Right lobe of liver (tissue), 6 donors: ENCODE results near the gene MSTO1. TPM values are rescaled to one million over a fixed set of nuclear protein-coding genes. Genes with fewer than 3 reads are reported as not detected.
A peak's percentile ranks its signal among the peaks of the same experiment; 100 is the strongest.
"Not testable (repeated sequence)": the region's sequence is repeated elsewhere in the genome, so short reads cannot be mapped to it uniquely, and the experiment has no call there.

Experiments used
- ATAC-seq, 4 donors: fragments of 200-7000 bp; cut with Tn5 transposase; one replicate each; pipeline ENCODE4 v1.9.1; 2020; ENCODE audit warnings: mild to moderate bottlenecking in 4 of 4, moderate library complexity in 4 of 4
- DNase-seq, 3 donors: peaks; one replicate each; pipeline ENCODE4 v3.0.0-alpha.2; 2020
- H3K27ac ChIP-seq, 3 donors: fragments of 200-600 bp; one replicate each; pipeline ENCODE4 v1.8.0; 2022
- H3K27me3 ChIP-seq, 2 donors: fragments of 200-600 bp; one replicate each; pipeline ENCODE4 v1.8.0; 2022
- H3K36me3 ChIP-seq, 4 donors: fragments of 200-600 bp; sonication (generic) in 1 of 4; one replicate each; pipeline versions ENCODE4 v1.5.1 to v1.8.0; 2017 to 2022; ENCODE audit warnings: control low read depth in 1 of 4
- H3K4me1 ChIP-seq, 4 donors: fragments of 200-600 bp; sonication (generic) in 1 of 4; one replicate each; pipeline versions ENCODE4 v1.5.1 to v1.8.0; 2017 to 2022; ENCODE audit warnings: control low read depth in 1 of 4
- H3K4me3 ChIP-seq, 3 donors: fragments of 200-600 bp; one replicate each; pipeline ENCODE4 v1.8.0; 2022
- H3K9me3 ChIP-seq, 4 donors: fragments of 200-600 bp; sonication (generic) in 1 of 4; one replicate each; pipeline versions ENCODE4 v1.5.1 to v1.8.0; 2017 to 2022; ENCODE audit warnings: control low read depth in 1 of 4
- CTCF ChIP-seq, 4 donors: fragments of 200-600 bp in 3 of 4; fragments of 450-650 bp in 1 of 4; IDR thresholded peaks; one replicate each; pipeline versions ENCODE4 v1.5.1 to v1.8.0; 2016 to 2022; ENCODE audit warnings: antibody characterized with exemption in 4 of 4, mild to moderate bottlenecking in 2 of 4
- POLR2A ChIP-seq: fragments of 450-650 bp; IDR thresholded peaks from one replicate; pipeline ENCODE4 v1.6.1; 2017; ENCODE audit warnings: antibody characterized with exemption, mild to moderate bottlenecking
- WGBS: methylation state at CpG from one replicate; pipeline ENCODE4 v1.1.6; 2018; ENCODE audit warnings: low coverage, low lambda C conversion rate; ENCODE audit not compliant: insufficient coverage; ENCODE audit errors: missing lambda C conversion rate; 5-methylcytosine and 5-hydroxymethylcytosine counted together
- intact Hi-C, 2 donors: fragments of 100-400 bp; cut with DNase I; formaldehyde crosslinking; loops; one replicate each; pipeline versions ENCODE4 v1.11.2 to v1.14.1; 2022
- total RNA-seq, 6 experiments: library from RNA; depleted of rRNA in 2 of 6; stranded (reverse); fragments of >200 nt in 2 of 6; fragmentation: NEBNext Ultra II Directional in 3 of 6; extraction: Animal tissue kit (Norgen Biotek cat#: 25700) in 3 of 6; gene quantifications; one replicate each; pipeline versions ENCODE4 v1.1.0 to v1.2.4, GENCODE V29; 2016 to 2023
- donor health status: DM: no; HTN: yes; CAD: no.
- donor health status: DM: no; HTN: no; CAD: no.
- donor health status: DM: no; HTN: no; CAD: no.
- donor health status: DM: no; HTN: yes; CAD: no.
- donor health status: DM: no; HTN: yes; CAD: no.

Gene MSTO1
- total RNA-seq, 6 experiments from 2014 or later = 9.5 to 22.0 (median 16.7) TPM

DNA sequence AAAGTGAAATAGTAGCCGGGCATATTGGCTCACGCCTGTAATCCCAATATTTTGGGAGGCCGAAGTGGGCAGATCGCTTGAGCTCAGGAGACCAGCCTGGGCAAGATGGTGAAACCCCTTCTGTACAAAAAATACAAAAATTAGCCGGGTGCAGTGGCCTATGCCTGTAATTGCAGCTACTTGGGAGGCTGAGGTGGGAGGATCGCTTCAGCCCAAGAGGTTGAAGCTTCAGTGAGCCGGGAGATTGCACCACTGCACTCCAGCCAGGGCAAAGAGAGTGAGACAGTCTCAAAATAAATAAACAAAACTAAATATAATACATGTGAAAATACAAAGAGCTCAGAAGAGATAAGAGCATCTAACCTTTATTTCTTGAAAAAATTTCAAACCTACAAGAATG, 2.3 kb upstream of the MSTO1 start:
- Histone ChIP-seq H3K27ac (no peak overlapping the region), H3K4me1 (no peaks in the 10 kb centered on the region), H3K4me3 (no peak overlapping the region), H3K9me3 (no peaks in the 10 kb centered on the region), H3K27me3 (no peaks in the 10 kb centered on the region), H3K36me3 (peaks cover 0 to 7% (median 3%) of the 10 kb centered on the region in 4 donors)
- no peak for DNase-seq
- intact Hi-C loops = no loop called here
- no peak for TF ChIP-seq POLR2A
- TF ChIP-seq CTCF (IDR thresholded peaks at IDR 0.05) = no peak
- ATAC-seq = no peak
- 73% methylated on average over 7 of the region's 7 CpGs for WGBS

DNA sequence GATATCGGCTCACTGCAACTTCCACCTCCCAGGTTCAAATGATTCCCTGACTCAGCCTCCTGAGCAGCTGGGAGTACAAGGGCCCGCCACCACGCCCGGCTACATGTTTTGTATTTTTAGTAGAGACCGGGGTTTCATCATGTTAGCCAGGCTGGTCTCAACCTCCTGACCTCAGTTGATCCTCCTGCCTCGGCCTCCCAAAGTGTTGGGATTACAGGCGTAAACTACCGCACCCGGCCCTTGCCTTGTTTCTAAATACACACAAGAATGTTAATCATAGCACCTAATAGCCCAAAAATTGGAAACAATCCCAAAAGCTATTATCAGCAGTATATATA, 1.2 kb upstream of the MSTO1 start:
- TF ChIP-seq POLR2A (no peak), CTCF (IDR thresholded peaks at IDR 0.05) (no peak)
- Histone ChIP-seq H3K27me3 (no peaks in the 10 kb centered on the region), H3K4me3 (no peak overlapping the region), H3K9me3 (no peaks in the 10 kb centered on the region), H3K27ac (no peak overlapping the region), H3K4me1 (no peaks in the 10 kb centered on the region), H3K36me3 (peaks cover 0 to 7% (median 3%) of the 10 kb centered on the region in 4 donors)
- WGBS = 98% methylated on average over 7 of the region's 9 CpGs
- ATAC-seq = no peak
- DNase-seq = no peak
- intact Hi-C loops = no loop called here

GRCh38 chr1:155610257-155610647, 234 bp downstream of the MSTO1 start:
- H3K27ac ChIP-seq, intact Hi-C loops, DNase-seq, H3K9me3 ChIP-seq, H3K36me3 ChIP-seq, H3K4me1 ChIP-seq, H3K27me3 ChIP-seq: not testable (repeated sequence)
- peak; percentile 29 to 46 (median 31) for ATAC-seq
- WGBS = no CpG with 5 or more reads among the region's 33 CpGs
- H3K4me3 ChIP-seq = peak overlapping the region; percentile 53 to 74 (median 62)

GRCh38 chr1:155613226-155613625, 3.2 kb downstream of the MSTO1 start:
- intact Hi-C loops = not testable (repeated sequence)
- no CpG with 5 or more reads among the region's 2 CpGs for WGBS

GRCh38 chr1:155622191-155622590, 12.2 kb downstream of the MSTO1 start:
- DNase-seq (no peak), ATAC-seq (no peak)
- no peak overlapping the region for H3K27ac ChIP-seq
- intact Hi-C loops = no loop called here
- H3K36me3 ChIP-seq = no peaks in the 10 kb centered on the region
- H3K4me3 ChIP-seq = no peak overlapping the region
- no peaks in the 10 kb centered on the region for H3K9me3 ChIP-seq
- H3K27me3 ChIP-seq = no peaks in the 10 kb centered on the region
- 0% methylated on average over 1 of the region's 2 CpGs for WGBS
- H3K4me1 ChIP-seq = peaks cover 0 to 8% (median 2%) of the 10 kb centered on the region in 4 donors
- TF ChIP-seq POLR2A (no peak), CTCF (IDR thresholded peaks at IDR 0.05) (no peak)

More at GRCh38 chr1:155613226-155613625, 3.2 kb downstream of the MSTO1 start:
- H3K4me1 ChIP-seq, H3K27ac ChIP-seq, H3K4me3 ChIP-seq, H3K36me3 ChIP-seq, DNase-seq, H3K27me3 ChIP-seq, H3K9me3 ChIP-seq, ATAC-seq: not testable (repeated sequence)

DNA sequence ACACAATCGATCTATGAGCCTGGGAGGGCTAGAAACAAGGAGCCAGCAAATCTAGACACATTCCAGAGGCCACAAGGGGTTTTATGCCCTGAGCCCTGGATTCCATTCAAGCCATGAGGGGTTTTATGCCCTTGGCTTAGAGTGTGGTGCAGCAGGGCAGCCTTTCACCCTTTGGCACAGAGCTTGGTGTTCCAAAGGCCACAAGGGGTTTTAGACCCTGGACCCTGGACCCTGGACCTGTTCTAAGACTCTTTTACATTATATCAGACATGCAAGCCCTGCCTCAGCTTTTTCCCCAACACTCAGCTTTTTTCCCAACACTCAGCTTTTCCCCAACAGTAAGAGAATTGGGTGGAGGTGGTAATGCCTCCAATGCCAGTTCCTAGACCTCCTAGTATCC, 13.3 kb downstream of the MSTO1 start:
- no peaks in the 10 kb centered on the region for H3K36me3 ChIP-seq
- no peaks in the 10 kb centered on the region for H3K27me3 ChIP-seq
- no CpG with 5 or more reads among the region's 1 CpG for WGBS
- H3K9me3 ChIP-seq = no peaks in the 10 kb centered on the region
- TF ChIP-seq POLR2A (no peak), CTCF (IDR thresholded peaks at IDR 0.05) (no peak)
- peaks cover 0 to 8% (median 2%) of the 10 kb centered on the region in 4 donors for H3K4me1 ChIP-seq
- ATAC-seq = peak in 3 of 4 donors; percentile 29 to 57 (median 46)
- DNase-seq = peak in 2 of 3 donors; percentile 62 to 71
- intact Hi-C loops = no loop called here
- no peak overlapping the region for H3K4me3 ChIP-seq
- no peak overlapping the region for H3K27ac ChIP-seq

DNA sequence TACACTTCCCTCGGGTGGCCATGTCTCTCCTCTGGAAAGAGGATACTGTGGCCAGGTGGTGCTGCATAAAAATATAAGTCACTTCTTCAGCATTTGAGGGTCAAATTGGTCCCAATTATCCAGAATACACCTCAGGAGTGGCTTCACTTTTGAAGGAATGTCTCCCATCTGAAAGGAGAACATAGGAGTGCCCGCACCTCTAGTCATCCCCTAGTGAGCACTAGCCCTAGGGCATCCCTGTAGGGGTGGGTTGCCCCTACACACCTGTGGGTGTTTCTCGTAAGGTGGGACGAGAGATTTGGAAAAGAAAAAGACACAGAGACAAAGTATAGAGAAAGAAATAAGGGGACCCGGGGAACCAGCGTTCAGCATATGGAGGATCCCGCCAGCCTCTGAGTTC, 16.4 kb downstream of the MSTO1 start:
- ATAC-seq, H3K27ac ChIP-seq, H3K4me3 ChIP-seq, H3K9me3 ChIP-seq, H3K4me1 ChIP-seq, DNase-seq, intact Hi-C loops, H3K36me3 ChIP-seq, H3K27me3 ChIP-seq: not testable (repeated sequence)
- 67% methylated on average over 1 of the region's 7 CpGs for WGBS
